ENCODE results near the gene NDUFS7. TPM values are rescaled to one million over a fixed set of nuclear protein-coding genes. Genes with fewer than 3 reads are reported as not detected.

NDUFS7 gene
- total and polyA plus RNA-seq, 2 donors from 2014 or later: 85.5 to 265 TPM

DNA sequence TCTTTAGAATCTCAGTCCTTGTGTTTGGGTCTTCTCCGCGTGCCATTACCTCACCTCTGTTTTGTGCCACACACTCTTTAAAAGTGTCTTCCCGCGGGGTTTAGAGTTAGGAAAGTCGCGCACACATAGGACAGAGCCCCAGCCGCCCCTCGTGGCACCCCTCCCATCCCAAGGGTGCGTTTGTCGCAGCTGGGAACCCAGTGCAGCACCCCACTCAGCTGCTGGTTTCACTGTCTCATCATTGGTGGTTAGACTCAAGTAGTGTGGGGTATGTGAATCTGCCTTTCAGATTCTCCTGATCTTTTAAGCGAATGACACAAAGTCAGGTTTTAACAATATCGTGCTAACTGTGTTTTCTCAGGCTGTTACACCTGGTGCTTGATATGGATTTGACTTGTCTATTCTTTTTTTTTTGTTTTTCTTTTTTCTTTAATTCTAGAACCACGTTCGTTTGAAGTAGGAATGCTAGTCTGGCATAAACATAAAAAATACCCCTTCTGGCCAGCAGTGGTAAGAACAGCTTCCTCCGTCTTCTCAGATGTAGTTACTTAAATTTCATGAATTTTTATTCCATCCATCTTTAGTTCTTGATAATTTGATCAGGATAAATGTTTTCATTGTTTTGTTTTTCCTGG, 19.5 kb upstream of the NDUFS7 start:
- peaks cover 0 to 5% (median 0%) of the 10 kb centered on the region in 3 donors for H3K4me1 ChIP-seq (ENCODE audit: control insufficient read depth in 2 of 3, insufficient read depth in 2 of 3, low read depth in 1 of 3, low read length in 3 of 3)
- FAIRE-seq (no peak), DNase-seq (no peak)
- no peak overlapping the region for H3K9ac ChIP-seq (ENCODE audit: low read length in 3 of 3)
- TF ChIP-seq, protein P1, sequence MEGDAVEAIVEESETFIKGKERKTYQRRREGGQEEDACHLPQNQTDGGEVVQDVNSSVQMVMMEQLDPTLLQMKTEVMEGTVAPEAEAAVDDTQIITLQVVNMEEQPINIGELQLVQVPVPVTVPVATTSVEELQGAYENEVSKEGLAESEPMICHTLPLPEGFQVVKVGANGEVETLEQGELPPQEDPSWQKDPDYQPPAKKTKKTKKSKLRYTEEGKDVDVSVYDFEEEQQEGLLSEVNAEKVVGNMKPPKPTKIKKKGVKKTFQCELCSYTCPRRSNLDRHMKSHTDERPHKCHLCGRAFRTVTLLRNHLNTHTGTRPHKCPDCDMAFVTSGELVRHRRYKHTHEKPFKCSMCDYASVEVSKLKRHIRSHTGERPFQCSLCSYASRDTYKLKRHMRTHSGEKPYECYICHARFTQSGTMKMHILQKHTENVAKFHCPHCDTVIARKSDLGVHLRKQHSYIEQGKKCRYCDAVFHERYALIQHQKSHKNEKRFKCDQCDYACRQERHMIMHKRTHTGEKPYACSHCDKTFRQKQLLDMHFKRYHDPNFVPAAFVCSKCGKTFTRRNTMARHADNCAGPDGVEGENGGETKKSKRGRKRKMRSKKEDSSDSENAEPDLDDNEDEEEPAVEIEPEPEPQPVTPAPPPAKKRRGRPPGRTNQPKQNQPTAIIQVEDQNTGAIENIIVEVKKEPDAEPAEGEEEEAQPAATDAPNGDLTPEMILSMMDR (IDR thresholded peaks at IDR 0.05; ENCODE audit: borderline replicate concordance, extremely low read depth, insufficient read depth): no peak
- intact Hi-C loops (cut with DNase I): no loop called here
- H3K4me3 ChIP-seq (ENCODE audit: low read length in 3 of 3): no peak overlapping the region
- H3K9me3 ChIP-seq (ENCODE audit: control insufficient read depth in 2 of 3, insufficient read depth in 1 of 3, low read length in 3 of 3): no peaks in the 10 kb centered on the region
- H3K27ac ChIP-seq (ENCODE audit: low read depth in 2 of 2, low read length in 2 of 2): no peak overlapping the region
- no peaks in the 10 kb centered on the region for H3K27me3 ChIP-seq (ENCODE audit: control insufficient read depth, insufficient read depth, low read length)
- H3K36me3 ChIP-seq (ENCODE audit: control insufficient read depth in 2 of 3, insufficient read depth in 3 of 3, low read length in 3 of 3): peaks cover 0 to 32% (median 5%) of the 10 kb centered on the region in 3 donors

DNA sequence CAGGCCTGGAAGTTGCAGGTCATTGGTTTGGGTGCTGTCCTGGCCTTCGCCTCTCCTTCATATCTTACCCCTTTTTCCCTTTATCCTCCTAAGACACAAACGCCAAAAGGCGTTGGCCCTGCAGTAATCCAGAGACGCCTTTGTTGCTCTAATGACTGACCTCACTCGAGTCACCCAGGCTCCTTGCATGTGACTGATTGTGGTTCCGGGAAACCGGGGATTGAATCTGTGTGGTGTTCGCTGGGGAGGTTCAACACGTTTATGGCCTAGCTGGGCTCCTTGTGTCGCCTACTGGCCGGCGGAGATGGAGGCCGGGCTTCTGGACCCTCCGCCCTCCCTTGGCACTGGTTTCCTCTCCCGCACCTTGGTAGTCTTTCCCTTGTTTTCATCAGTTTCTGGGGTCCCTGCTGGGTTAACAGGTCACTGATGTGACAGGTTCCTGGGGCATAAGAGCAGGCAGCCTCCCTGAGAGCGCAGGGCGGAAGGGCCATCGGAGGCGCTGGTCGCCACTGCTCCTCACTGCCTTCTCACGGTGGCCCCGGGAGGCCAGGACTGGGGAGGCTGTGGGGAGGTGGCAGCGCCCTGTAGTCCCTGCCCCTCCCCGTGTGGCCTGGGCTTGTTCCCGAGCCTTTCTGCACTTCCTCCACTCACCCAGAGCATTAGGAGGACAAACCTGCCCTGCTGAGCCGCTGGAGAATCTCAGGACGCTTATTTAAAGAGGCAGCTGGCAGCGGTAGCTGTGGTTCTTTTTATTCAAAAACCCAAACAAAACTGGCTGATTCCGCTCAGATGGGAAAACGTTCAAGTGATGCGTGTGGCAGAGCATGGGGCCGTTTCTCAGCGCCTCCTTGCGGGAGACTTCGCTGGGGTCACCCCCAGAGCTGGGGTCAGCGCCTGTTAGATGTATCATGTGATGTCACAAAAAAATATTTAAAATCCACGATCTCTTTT, 18.1 kb upstream of the NDUFS7 start:
- no peaks in the 10 kb centered on the region for H3K9me3 ChIP-seq (ENCODE audit: control insufficient read depth in 2 of 3, insufficient read depth in 1 of 3, low read length in 3 of 3)
- FAIRE-seq: no peak
- peaks cover 0 to 37% (median 3%) of the 10 kb centered on the region in 3 donors for H3K36me3 ChIP-seq (ENCODE audit: control insufficient read depth in 2 of 3, insufficient read depth in 3 of 3, low read length in 3 of 3)
- H3K9ac ChIP-seq (ENCODE audit: low read length in 3 of 3): no peak overlapping the region
- H3K4me1 ChIP-seq (ENCODE audit: control insufficient read depth in 2 of 3, insufficient read depth in 2 of 3, low read depth in 1 of 3, low read length in 3 of 3): peaks cover 0 to 4% (median 0%) of the 10 kb centered on the region in 3 donors
- intact Hi-C loops (cut with DNase I): no loop called here
- no peak overlapping the region for H3K27ac ChIP-seq (ENCODE audit: low read depth in 2 of 2, low read length in 2 of 2)
- H3K4me3 ChIP-seq (ENCODE audit: low read length in 3 of 3): no peak overlapping the region
- DNase-seq: no peak
- TF ChIP-seq, protein P1 (IDR thresholded peaks at IDR 0.05; ENCODE audit: borderline replicate concordance, extremely low read depth, insufficient read depth): no peak
- no peaks in the 10 kb centered on the region for H3K27me3 ChIP-seq (ENCODE audit: control insufficient read depth, insufficient read depth, low read length)

DNA sequence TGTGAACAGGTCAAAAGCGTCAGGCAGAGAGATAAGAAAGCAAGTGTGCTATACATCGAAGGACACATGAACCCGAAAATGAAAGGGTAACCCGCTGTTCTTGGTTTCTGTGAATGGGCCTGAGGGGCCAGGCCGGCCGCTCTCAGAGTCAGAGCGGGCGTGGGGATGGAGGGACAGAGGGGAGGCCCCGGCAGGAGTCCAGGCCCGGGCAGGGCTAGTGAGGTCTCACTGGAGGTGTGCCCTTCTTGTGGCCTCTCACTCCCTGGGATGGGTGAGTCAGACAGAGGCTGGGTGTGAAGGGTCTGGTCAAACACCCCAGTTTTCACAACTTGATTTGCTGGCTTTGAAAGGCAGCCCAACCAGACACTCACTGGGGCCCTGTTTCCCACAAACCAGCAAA, 17.4 kb upstream of the NDUFS7 start:
- DNase-seq: no peak
- Histone ChIP-seq H3K27me3 (ENCODE audit: control insufficient read depth, insufficient read depth, low read length) (no peaks in the 10 kb centered on the region), H3K36me3 (ENCODE audit: control insufficient read depth in 2 of 3, insufficient read depth in 3 of 3, low read length in 3 of 3) (peaks cover 0 to 37% (median 3%) of the 10 kb centered on the region in 3 donors), H3K9ac (ENCODE audit: low read length in 3 of 3) (no peak overlapping the region), H3K4me1 (ENCODE audit: control insufficient read depth in 2 of 3, insufficient read depth in 2 of 3, low read depth in 1 of 3, low read length in 3 of 3) (peaks cover 0 to 6% (median 3%) of the 10 kb centered on the region in 3 donors), H3K4me3 (ENCODE audit: low read length in 3 of 3) (no peak overlapping the region), H3K27ac (ENCODE audit: low read depth in 2 of 2, low read length in 2 of 2) (no peak overlapping the region), H3K9me3 (ENCODE audit: control insufficient read depth in 2 of 3, insufficient read depth in 1 of 3, low read length in 3 of 3) (no peaks in the 10 kb centered on the region)
- FAIRE-seq: no peak
- intact Hi-C loops (cut with DNase I): no loop called here
- TF ChIP-seq, protein P1 (IDR thresholded peaks at IDR 0.05; ENCODE audit: borderline replicate concordance, extremely low read depth, insufficient read depth): no peak

Measured in kidney (tissue), 14 donors.